Measurements from ENCODE around the gene FHAD1. TPM values are rescaled to one million over a fixed set of nuclear protein-coding genes. Genes with fewer than 3 reads are reported as not detected.

FHAD1 gene
- total RNA-seq, 1 experiment from 2014 or later = 0.45 TPM

GRCh38 chr1:15236321-15236721 lies 10.7 kb upstream of the FHAD1 start:
- H2AFZ ChIP-seq (ENCODE audit: low read length) = no peak overlapping the region

GRCh38 chr1:15236746-15237145 lies 10.3 kb upstream of the FHAD1 start:
- no peak overlapping the region for H3K4me2 ChIP-seq (ENCODE audit: low read depth, low read length, poor library complexity, severe bottlenecking)
- H3K27ac ChIP-seq (ENCODE audit: low read length) = no peak overlapping the region
- no peaks in the 10 kb centered on the region for H3K79me2 ChIP-seq (ENCODE audit: low read length)
- H3K36me3 ChIP-seq (ENCODE audit: insufficient read depth, low read length) = no peaks in the 10 kb centered on the region
- H3K9ac ChIP-seq (ENCODE audit: low read length) = no peak overlapping the region
- H3K4me1 ChIP-seq (ENCODE audit: low read length) = no peaks in the 10 kb centered on the region
- no peaks in the 10 kb centered on the region for H3K27me3 ChIP-seq (ENCODE audit: low read length)
- no peak overlapping the region for H2AFZ ChIP-seq (ENCODE audit: low read length)
- H4K20me1 ChIP-seq (ENCODE audit: insufficient read depth, low read depth, low read length) = no peaks in the 10 kb centered on the region
- no peaks in the 10 kb centered on the region for H3K9me2 ChIP-seq (replicated peaks; ENCODE audit: insufficient read depth, low read length)
- no peak for DNase-seq
- no peak overlapping the region for H3K4me3 ChIP-seq (ENCODE audit: low read length)
- H3K9me3 ChIP-seq (ENCODE audit: low read length) = no peaks in the 10 kb centered on the region

More at GRCh38 chr1:15236321-15236721, 10.7 kb upstream of the FHAD1 start:
- no peak for DNase-seq
- Histone ChIP-seq H3K79me2 (ENCODE audit: low read length) (no peaks in the 10 kb centered on the region), H3K27me3 (ENCODE audit: low read length) (no peaks in the 10 kb centered on the region), H3K4me3 (ENCODE audit: low read length) (no peak overlapping the region), H4K20me1 (ENCODE audit: insufficient read depth, low read depth, low read length) (no peaks in the 10 kb centered on the region), H3K4me1 (ENCODE audit: low read length) (no peaks in the 10 kb centered on the region), H3K27ac (ENCODE audit: low read length) (no peak overlapping the region), H3K4me2 (ENCODE audit: low read depth, low read length, poor library complexity, severe bottlenecking) (no peak overlapping the region), H3K9ac (ENCODE audit: low read length) (no peak overlapping the region), H3K9me2 (replicated peaks; ENCODE audit: insufficient read depth, low read length) (no peaks in the 10 kb centered on the region), H3K36me3 (ENCODE audit: insufficient read depth, low read length) (no peaks in the 10 kb centered on the region), H3K9me3 (ENCODE audit: low read length) (no peaks in the 10 kb centered on the region)

GRCh38 chr1:15238789-15239188 lies 8.2 kb upstream of the FHAD1 start:
- Histone ChIP-seq H3K4me2 (ENCODE audit: low read depth, low read length, poor library complexity, severe bottlenecking) (no peak overlapping the region), H2AFZ (ENCODE audit: low read length) (no peak overlapping the region), H3K36me3 (ENCODE audit: insufficient read depth, low read length) (no peaks in the 10 kb centered on the region), H4K20me1 (ENCODE audit: insufficient read depth, low read depth, low read length) (no peaks in the 10 kb centered on the region), H3K9ac (ENCODE audit: low read length) (no peak overlapping the region), H3K27me3 (ENCODE audit: low read length) (no peaks in the 10 kb centered on the region), H3K4me1 (ENCODE audit: low read length) (no peaks in the 10 kb centered on the region), H3K9me3 (ENCODE audit: low read length) (no peaks in the 10 kb centered on the region), H3K9me2 (replicated peaks; ENCODE audit: insufficient read depth, low read length) (no peaks in the 10 kb centered on the region), H3K4me3 (ENCODE audit: low read length) (no peak overlapping the region), H3K79me2 (ENCODE audit: low read length) (no peaks in the 10 kb centered on the region), H3K27ac (ENCODE audit: low read length) (no peak overlapping the region)
- no peak for DNase-seq

- Histone ChIP-seq H3K4me3 (ENCODE audit: low read length) (no peak overlapping the region), H3K9ac (ENCODE audit: low read length) (no peak overlapping the region), H4K20me1 (ENCODE audit: insufficient read depth, low read depth, low read length) (no peaks in the 10 kb centered on the region), H3K9me3 (ENCODE audit: low read length) (no peaks in the 10 kb centered on the region), H3K4me1 (ENCODE audit: low read length) (no peaks in the 10 kb centered on the region), H3K27ac (ENCODE audit: low read length) (no peak overlapping the region), H3K4me2 (ENCODE audit: low read depth, low read length, poor library complexity, severe bottlenecking) (no peak overlapping the region), H3K27me3 (ENCODE audit: low read length) (no peaks in the 10 kb centered on the region), H3K36me3 (ENCODE audit: insufficient read depth, low read length) (no peaks in the 10 kb centered on the region), H2AFZ (ENCODE audit: low read length) (no peak overlapping the region), H3K79me2 (ENCODE audit: low read length) (no peaks in the 10 kb centered on the region), H3K9me2 (replicated peaks; ENCODE audit: insufficient read depth, low read length) (no peaks in the 10 kb centered on the region)
- DNase-seq = no peak
Measured at GRCh38 chr1:15242766-15243165, 4.3 kb upstream of the FHAD1 start.

GRCh38 chr1:15243275-15244043 lies 3.6 kb upstream of the FHAD1 start:
- Histone ChIP-seq H3K27ac (ENCODE audit: low read length) (no peak overlapping the region), H3K36me3 (ENCODE audit: insufficient read depth, low read length) (no peaks in the 10 kb centered on the region), H4K20me1 (ENCODE audit: insufficient read depth, low read depth, low read length) (no peaks in the 10 kb centered on the region), H3K4me2 (ENCODE audit: low read depth, low read length, poor library complexity, severe bottlenecking) (no peak overlapping the region), H3K9me3 (ENCODE audit: low read length) (no peaks in the 10 kb centered on the region), H3K9ac (ENCODE audit: low read length) (no peak overlapping the region), H2AFZ (ENCODE audit: low read length) (no peak overlapping the region), H3K79me2 (ENCODE audit: low read length) (no peaks in the 10 kb centered on the region), H3K9me2 (replicated peaks; ENCODE audit: insufficient read depth, low read length) (no peaks in the 10 kb centered on the region), H3K4me1 (ENCODE audit: low read length) (no peaks in the 10 kb centered on the region), H3K27me3 (ENCODE audit: low read length) (no peaks in the 10 kb centered on the region), H3K4me3 (ENCODE audit: low read length) (no peak overlapping the region)
- DNase-seq = no peak

GRCh38 chr1:15244813-15245212 lies 2.2 kb upstream of the FHAD1 start:
- no peaks in the 10 kb centered on the region for H3K27me3 ChIP-seq (ENCODE audit: low read length)
- no peaks in the 10 kb centered on the region for H3K9me2 ChIP-seq (replicated peaks; ENCODE audit: insufficient read depth, low read length)
- no peaks in the 10 kb centered on the region for H3K9me3 ChIP-seq (ENCODE audit: low read length)
- peak; percentile 67 for DNase-seq
- no peak overlapping the region for H3K27ac ChIP-seq (ENCODE audit: low read length)
- no peak overlapping the region for H3K4me2 ChIP-seq (ENCODE audit: low read depth, low read length, poor library complexity, severe bottlenecking)
- no peak overlapping the region for H3K4me3 ChIP-seq (ENCODE audit: low read length)
- H3K79me2 ChIP-seq (ENCODE audit: low read length) = no peaks in the 10 kb centered on the region
- no peaks in the 10 kb centered on the region for H3K4me1 ChIP-seq (ENCODE audit: low read length)
- no peak overlapping the region for H3K9ac ChIP-seq (ENCODE audit: low read length)
- H4K20me1 ChIP-seq (ENCODE audit: insufficient read depth, low read depth, low read length) = no peaks in the 10 kb centered on the region
- no peaks in the 10 kb centered on the region for H3K36me3 ChIP-seq (ENCODE audit: insufficient read depth, low read length)
- no peak overlapping the region for H2AFZ ChIP-seq (ENCODE audit: low read length)

- Histone ChIP-seq H3K79me2 (ENCODE audit: low read length) (no peaks in the 10 kb centered on the region), H3K36me3 (ENCODE audit: insufficient read depth, low read length) (no peaks in the 10 kb centered on the region), H2AFZ (ENCODE audit: low read length) (no peak overlapping the region), H3K9me3 (ENCODE audit: low read length) (no peaks in the 10 kb centered on the region), H3K27ac (ENCODE audit: low read length) (no peak overlapping the region), H3K4me3 (ENCODE audit: low read length) (no peak overlapping the region), H3K27me3 (ENCODE audit: low read length) (no peaks in the 10 kb centered on the region), H3K4me1 (ENCODE audit: low read length) (no peaks in the 10 kb centered on the region), H3K9me2 (replicated peaks; ENCODE audit: insufficient read depth, low read length) (no peaks in the 10 kb centered on the region), H3K9ac (ENCODE audit: low read length) (no peak overlapping the region), H4K20me1 (ENCODE audit: insufficient read depth, low read depth, low read length) (no peaks in the 10 kb centered on the region), H3K4me2 (ENCODE audit: low read depth, low read length, poor library complexity, severe bottlenecking) (no peak overlapping the region)
- no peak for DNase-seq
Measured at GRCh38 chr1:15245593-15246360, 1.2 kb upstream of the FHAD1 start.

GRCh38 chr1:15248216-15248615 lies 1.2 kb downstream of the FHAD1 start:
- Histone ChIP-seq H3K27me3 (ENCODE audit: low read length) (no peaks in the 10 kb centered on the region), H3K9me3 (ENCODE audit: low read length) (no peaks in the 10 kb centered on the region), H2AFZ (ENCODE audit: low read length) (no peak overlapping the region), H3K4me2 (ENCODE audit: low read depth, low read length, poor library complexity, severe bottlenecking) (no peak overlapping the region), H3K9me2 (replicated peaks; ENCODE audit: insufficient read depth, low read length) (no peaks in the 10 kb centered on the region), H3K36me3 (ENCODE audit: insufficient read depth, low read length) (no peaks in the 10 kb centered on the region), H4K20me1 (ENCODE audit: insufficient read depth, low read depth, low read length) (no peaks in the 10 kb centered on the region), H3K79me2 (ENCODE audit: low read length) (no peaks in the 10 kb centered on the region), H3K4me3 (ENCODE audit: low read length) (no peak overlapping the region), H3K9ac (ENCODE audit: low read length) (no peak overlapping the region), H3K27ac (ENCODE audit: low read length) (no peak overlapping the region), H3K4me1 (ENCODE audit: low read length) (no peaks in the 10 kb centered on the region)
- no peak for DNase-seq
